Central memory CD4-positive, alpha-beta T cell (primary cell): Measurements from ENCODE around the gene UBE2Z.
"Not testable (repeated sequence)": the region's sequence is repeated elsewhere in the genome, so short reads cannot be mapped to it uniquely, and the experiment has no call there.

ENCODE experiments used
- DNase-seq: peaks from one replicate; pipeline ENCODE4 v3.0.0; 2022

UBE2Z gene

DNA sequence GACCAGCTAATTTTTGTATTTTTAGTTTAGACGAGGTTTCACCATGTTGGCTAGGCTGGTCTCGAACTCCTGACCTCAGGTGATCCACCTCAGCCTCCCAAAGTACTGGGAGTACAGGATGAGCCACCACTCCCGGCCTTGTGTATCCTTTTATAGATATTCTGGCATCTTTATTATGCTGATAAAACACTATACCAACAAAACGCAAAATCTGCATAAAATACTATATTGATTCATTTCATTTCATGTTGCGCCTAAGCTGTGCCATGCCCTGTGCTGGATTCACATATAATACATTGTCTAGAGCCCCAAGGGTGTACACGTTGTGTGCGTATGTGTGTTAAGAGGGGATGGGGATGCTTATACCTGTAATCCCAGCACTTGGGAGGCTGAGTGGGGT lies 3.8 kb upstream of the UBE2Z start:
- no peak for DNase-seq

- no peak for DNase-seq
These were observed 2.2 kb upstream of the UBE2Z start for GRCh38 chr17:48905987-48906515.

DNA sequence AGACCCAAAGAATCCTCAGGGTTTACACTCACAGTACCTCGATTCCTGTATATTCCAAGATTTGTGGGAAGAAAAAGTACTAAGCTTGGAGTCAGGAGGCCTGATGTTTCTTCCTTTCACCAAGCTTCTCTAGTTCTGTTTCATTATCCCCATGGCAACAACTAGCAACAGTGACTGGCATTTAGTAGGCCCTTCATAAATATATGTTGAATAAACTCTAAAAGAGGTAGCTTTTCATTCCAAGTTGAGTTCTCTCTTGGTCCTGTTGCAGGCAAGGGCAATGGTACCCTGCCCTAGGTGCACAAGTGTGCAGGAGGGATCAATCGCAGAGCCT lies 527 bp upstream of the UBE2Z start:
- no peak for DNase-seq

DNA sequence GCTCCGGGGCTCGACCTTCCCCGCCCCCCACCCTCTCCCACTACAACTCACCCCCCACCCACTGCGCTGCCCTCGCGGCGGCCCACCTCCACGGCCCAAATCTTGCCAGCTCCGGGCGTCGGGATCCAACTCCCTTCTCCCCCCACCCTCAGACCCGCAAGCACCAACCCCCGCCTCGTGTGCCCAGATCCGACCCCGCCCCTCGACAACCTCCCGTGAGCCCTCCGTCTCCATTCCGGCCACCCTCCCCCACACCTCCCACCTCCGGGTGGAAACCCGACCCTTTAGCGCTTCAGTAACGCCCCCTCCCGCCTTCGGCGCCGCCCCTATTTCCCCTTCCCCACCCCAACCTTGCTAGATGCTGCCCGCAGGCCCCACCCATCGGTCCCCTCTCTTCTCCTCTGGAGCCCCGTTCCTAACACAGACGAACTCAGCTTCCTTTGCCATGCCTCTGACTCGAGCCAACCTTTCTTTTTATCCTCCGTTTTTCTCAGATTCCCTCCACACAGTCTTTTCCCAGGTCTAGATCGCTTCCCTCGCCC lies 717 bp downstream of the UBE2Z start:
- peak; percentile 61 for DNase-seq

- no peak for DNase-seq
These were observed 1.6 kb downstream of the UBE2Z start for GRCh38 chr17:48909783-48910182.

DNA sequence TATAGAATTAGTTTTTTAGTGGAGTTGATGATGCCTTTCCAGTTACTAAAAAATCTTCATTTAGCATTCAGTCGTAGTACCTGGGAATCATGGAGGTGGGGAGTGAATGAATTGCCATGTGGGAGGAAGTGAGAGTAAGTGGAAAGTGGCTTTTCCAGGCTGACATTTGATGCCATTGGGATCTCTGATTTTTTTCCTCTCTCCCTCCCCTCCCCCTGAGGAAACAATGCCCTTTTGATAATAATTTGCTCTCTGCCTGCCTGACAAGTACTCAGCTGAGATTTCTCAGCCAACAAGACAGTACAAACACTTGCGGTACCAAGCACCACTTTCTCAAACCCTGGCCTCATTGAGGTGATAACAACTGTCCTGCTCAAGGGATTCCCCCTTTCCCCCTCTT lies 2.2 kb downstream of the UBE2Z start:
- no peak for DNase-seq

- DNase-seq = no peak
These were observed 4.3 kb downstream of the UBE2Z start for GRCh38 chr17:48912476-48912875.

DNA sequence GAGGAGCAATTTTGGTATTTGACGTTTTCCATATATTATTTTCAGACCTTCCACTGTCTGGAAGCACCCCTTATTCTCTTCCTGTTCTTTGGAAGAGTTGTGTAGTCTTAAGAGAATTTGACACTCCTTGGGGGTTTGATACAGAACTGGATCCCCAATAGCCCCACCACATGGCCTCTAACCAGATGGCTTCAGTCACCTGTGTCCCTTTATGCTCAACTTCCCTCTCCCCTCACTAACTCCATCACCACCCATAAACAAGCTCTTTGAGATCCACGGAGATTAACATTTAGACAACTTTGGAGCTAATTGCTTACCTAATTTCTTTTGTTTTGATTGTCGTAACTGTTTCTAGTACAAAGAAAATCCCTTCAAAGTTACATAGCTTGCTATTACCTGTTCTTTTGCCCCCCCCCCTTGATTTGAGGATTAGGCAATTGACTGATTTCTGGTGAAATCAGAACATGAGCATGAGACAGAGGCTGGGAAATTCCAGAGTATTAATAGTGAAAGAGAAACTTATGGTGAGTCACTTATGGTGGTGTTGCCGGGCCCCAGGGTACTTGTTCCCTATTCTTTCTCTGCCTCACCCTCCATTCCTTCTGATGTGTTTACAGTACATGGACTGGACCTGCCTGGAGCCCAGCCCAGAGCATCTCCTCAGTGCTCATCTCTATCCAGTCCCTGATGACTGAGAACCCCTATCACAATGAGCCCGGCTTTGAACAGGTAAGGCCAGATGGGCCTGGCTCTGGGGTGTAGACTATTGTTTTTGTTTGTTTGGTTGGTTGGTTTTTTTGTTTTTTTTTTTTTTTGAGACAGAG lies 7.5 kb downstream of the UBE2Z start:
- DNase-seq = peak; percentile 19

DNA sequence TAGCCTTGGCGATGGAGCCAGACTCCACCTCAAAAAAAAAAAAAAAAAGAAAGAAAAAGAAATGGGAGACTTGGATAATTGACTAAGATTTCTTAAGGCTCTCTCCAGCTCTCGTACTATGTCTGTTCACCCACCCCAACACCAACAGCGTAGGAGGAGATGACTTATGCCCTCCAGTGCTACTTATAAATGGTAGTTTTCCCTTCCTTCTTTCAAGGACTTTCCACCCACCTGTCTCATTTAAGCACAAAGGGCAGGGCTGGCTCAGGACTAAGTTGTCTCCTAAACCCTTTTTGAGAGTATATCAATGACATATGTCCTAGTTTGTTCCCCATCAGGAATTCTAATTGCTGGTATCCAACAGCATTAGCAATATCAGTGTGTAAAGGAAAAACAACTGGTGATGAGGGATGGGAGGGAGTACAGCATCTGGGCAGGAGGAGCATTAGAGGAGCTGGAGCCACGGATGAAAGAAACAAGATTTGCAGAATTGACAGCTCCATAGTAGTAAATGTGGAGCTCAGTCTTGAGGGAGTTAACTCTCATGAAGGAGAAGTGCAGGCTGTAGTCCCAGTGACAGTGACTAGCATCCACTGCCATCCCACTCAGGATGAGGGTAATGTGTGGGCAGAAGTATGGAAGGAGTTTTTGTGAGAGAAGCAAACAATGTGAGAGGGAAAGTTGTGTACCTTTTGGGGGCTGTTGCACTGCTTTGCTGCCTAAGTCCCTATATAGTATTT lies 17.2 kb downstream of the UBE2Z start:
- no peak for DNase-seq

- DNase-seq = no peak
These were observed 17.8 kb downstream of the UBE2Z start for GRCh38 chr17:48925991-48926342.

DNA sequence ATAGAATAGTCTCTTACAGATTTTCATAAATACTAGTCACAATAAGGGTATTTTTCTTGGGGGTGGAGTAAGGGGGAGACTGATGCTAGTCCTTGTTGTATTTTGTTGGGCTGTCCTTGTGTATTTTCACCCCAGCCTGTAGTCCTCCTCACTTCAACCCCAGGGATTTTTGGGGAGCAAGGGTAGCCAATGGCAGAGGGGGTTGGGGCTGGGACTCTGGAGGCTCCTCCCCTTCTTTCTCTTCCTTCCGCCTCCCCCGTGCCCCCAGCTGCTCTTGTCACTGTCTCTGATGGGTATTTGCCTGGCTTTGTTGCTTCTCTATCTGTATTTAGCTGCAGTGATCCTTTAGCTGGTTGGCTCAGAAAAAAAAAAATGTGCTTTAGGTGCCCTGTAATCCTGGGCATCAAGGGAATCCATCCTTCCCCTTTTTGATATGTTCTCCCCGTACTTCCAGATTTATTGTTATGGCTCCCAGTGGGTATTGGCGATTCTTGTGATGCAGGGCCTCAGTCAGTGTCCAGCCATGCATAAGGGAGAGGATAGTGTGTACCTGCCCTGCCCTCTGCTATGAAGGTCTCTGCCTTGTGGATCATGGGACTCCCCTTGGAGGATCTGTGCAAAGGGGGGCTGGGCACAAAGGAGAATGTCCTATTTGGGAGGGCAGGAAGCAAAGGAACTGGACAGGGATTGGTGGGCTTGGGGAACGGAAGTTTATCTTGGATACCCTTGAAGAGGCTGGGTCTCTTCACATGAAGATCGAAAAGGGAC lies 20.0 kb downstream of the UBE2Z start:
- DNase-seq = no peak

DNA sequence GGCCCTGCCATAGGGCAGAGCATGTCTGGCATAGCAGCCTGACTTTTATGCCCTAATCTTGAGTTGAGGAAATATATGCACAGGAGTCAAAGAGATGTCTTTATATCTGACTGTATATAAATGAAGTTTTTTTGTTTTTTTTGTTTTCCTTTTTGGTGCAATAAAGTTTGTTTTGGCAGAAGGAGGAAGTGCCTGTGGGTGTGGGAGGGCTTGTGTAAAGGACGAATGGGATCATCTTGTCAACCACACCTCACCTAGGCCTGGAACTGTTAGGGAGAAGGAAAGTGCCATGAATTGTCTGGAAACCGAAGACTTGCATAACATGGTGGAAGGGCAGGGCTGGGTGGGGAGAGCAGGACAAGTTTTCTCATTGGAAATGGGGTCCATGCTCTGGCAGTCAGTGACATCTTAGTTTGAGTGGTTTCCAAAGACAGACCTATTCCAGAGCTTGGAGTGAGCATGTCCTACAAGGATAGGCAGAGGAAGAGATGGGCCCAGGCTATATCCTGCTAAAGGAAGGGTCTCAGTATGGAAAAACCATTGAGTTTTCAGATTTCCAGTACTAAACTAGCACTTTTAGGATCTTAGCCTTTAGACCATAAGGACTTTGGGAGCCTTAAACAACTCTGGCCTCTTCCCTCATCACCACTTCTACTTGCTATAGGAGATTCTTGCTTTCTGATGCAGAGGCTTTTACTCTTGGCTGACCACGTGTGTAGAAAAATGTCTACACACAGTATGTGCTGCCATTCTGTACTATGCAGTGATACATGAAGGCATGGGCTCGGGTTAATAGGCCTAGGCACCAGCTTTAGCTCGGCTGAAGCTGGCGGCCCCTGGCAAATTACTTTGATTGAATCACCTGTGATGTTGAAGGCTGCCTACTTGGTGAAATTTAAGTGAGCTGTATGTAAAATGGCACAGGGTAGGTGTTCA lies 20.9 kb downstream of the UBE2Z start:
- DNase-seq = no peak

DNA sequence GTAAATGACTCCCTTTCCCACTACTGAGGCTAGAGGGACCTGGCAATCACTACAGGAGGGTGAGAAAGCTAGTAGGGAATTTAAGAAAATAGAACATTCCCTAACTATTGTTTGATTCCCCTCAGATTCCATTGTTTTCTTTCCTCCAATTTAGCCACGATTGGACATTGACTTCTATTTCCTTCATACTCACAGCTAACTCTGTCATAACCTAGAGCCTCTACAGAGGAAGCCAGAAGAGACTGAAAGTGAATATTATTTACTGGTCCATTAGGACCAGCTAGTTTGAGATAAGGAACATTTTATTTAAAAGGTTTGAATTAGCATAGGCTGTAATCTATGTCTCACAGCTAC lies 21.6 kb downstream of the UBE2Z start:
- DNase-seq = no peak

GRCh38 chr17:48930435-48930873 lies 22.2 kb downstream of the UBE2Z start:
- DNase-seq = no peak

GRCh38 chr17:48933035-48933434 lies 24.8 kb downstream of the UBE2Z start:
- no peak for DNase-seq

DNA sequence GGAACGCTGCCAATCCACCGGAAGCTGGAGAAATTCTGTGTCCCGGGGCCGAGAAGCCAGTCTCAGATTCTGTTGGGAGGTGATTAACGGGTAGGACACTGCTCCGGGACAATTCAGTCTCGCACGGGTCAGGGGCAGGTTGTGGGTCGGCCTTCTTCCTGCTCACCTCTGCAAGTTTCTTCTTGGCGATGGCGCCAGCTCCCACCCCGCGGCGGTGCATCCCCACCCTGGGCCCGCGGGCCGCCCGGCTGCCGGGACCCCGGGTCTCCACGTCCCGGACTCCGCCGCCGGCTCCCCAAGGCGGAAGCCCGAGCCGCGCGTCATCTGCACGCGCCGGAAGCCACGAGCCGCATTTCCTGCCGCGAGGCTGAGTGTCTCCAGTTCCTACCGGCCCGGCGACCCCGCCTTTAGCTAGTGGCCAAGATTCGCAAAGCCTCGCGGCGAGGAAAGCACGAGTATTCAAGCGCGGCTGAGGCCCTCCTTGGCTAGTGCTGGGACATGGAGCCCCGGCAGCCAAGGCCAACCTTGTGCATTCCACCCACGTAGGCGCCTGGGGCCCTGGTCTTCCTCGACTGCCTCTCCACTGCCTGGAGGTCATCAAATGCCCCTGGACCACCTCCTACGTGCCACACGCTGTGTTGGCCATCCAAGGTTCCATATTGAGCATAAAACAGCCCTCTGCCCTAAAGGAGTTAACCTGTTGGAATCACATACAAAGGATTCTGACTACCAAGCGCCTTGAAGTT lies 36.5 kb downstream of the UBE2Z start, which contains the start of gene SNF8:
Gene SNF8 (minus strand): TSS at position 328 of the 746 bp plus-strand sequence. CDS start 108 bp downstream, at position 220.
- DNase-seq = peak; percentile 87

GRCh38 chr17:48945261-48945651 lies 37.0 kb downstream of the UBE2Z start:
- DNase-seq = not testable (repeated sequence)

GRCh38 chr17:48951572-48951971 lies 43.4 kb downstream of the UBE2Z start:
- no peak for DNase-seq

- DNase-seq = no peak
These were observed 44.7 kb downstream of the UBE2Z start for GRCh38 chr17:48952904-48953303.

DNA sequence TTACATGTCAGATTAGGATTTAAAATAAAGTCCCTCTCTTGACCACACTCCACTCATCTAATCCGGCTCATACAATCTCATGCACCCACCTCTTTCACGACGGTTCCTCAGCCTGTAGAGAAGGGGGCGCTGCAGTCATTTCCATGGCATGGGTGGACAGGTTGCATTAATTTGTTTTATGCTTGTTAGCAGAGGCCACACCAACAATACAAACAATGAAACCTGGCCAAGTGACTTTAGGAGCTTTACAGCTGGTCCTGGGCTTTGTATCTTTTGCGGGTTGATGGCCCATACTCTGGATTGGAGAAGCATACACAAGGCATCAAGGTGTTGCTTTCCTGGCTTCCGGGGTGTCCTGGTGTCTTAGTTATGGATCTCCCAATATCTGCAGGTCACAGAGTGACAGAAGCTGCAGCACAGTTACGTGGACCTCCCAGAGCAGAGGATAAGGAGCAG lies 46.1 kb downstream of the UBE2Z start:
- no peak for DNase-seq
